ENCODE results near the gene ASCC3.

ASCC3 gene

DNA sequence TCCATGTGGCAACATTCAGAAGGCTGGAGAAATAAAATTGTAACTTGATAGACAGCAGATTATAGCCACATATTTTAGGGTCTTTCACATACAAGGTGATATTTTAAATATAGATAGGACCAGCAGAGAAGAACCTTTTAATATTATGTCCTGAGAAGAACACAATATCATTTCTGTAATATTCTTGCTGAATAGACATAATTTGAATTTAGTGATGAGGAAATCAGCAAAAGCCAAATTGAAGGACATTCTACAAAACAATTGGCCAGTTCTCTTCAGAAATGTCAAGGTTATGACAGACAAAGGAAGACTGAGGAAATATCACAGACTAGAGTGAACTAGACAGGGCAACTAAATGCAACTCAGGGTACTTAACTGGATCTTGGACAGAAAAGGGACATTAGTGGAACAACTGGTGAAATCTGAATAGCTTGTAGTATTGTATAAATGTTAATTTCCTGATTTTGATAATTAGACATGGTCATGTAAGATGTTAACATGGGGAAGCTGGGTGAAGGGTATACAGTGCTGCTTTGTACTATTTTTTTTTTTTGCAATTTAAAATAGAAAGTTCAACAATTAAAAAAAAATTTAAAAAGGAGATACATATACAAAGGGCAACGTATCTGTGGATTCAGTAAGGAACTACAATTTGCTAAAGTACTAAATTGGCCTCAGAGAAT, 281.9 kb downstream of the ASCC3 start:
- no peak for DNase-seq (ENCODE audit: low read depth in 3 of 3, low spot score in 1 of 3)

DNA sequence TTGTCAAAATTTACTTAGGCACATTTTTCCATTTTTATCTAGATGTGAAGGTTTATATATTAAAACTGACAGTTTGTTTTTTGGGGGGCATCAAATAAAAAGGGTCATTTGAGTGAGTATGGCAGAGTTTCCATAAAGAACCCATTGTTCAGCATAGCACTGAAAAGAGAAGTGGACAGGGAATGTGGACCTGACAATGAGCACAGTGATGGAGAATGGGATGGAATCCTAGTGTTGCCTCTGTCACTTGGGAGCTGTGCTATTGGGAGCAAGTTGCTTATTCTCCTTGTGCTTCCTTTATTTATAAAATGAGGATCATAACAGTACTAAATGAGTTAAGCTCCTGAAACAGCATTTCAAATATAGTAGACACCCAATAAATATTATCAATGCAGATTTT, 285.7 kb downstream of the ASCC3 start:
- no peak for DNase-seq (ENCODE audit: low read depth in 3 of 3, low spot score in 1 of 3)

DNA sequence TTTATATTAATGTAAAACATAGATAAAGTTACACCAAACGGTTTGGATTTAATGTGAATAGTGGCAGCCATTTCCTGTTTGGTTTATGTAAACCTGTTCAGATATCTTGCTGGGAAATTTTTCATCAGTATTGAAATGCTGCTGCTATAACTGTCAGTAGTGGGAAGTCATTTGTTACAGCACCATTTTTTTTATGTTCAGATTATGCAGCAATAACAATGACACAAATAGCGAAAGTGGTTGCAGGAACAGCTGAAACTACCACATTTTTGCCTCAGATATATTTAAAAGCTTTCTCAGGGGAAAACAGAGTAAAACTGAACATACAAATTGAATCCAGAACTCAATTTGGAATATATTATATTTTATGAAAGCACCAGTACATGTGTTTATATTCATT, 287.6 kb downstream of the ASCC3 start:
- DNase-seq (ENCODE audit: low read depth in 3 of 3, low spot score in 1 of 3) = no peak

DNA sequence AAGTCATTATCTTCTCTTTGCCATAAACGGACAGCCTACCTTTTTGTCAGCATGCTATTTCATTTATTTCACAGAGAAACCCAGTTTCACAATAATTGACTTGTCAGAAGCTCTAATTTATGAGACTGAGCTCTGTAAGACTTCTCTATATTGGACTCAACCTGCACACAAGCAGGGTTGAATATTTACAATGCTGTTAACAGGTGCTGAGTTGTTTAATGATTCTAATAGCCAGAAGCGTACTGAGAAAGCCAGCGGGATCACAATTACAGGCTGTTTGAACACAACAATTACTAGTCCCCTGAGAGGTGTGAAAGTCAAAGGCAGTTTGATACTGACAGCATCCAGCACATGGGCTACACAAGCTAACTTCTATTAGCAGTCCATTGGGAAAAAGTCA, 288.2 kb downstream of the ASCC3 start:
- DNase-seq (ENCODE audit: low read depth in 3 of 3, low spot score in 1 of 3) = no peak

DNA sequence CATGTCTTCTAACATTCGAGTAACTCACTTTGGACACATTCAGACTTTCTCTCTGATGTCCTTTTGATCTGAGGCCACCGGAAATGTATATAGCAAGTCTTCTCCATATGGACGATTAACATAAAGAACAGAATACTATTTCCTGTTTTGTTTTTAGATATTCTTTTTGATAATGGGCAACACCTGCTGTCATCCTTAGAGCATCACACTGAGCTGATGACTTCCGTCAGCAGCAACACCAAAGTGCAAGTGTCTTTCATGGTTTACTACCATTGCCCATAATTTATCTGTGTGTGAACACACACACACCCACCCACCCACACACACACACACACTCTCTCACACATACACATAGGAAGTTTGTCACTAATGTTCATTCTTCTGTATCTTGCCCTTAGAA, 303.7 kb downstream of the ASCC3 start:
- no peak for DNase-seq (ENCODE audit: low read depth in 3 of 3, low spot score in 1 of 3)

DNA sequence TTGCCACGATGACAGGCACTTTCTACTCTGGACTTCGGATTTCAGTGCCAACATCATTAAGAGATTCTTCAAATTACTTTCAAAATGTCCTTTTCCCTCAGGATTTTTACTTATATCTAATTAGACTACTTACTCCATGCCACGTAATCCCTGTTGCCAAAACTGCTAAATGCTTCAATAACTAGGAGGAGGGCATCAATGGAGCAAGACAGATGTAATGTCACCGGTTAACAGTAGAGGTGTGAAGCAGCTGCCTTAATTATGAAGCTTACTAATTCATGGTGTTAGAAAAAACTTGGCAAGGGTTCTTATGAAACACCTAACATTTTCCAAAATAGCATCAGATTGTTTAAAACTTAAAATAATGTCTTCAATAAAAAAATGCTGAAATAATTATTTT, 305.2 kb downstream of the ASCC3 start:
- DNase-seq (ENCODE audit: low read depth in 3 of 3, low spot score in 1 of 3) = no peak

DNA sequence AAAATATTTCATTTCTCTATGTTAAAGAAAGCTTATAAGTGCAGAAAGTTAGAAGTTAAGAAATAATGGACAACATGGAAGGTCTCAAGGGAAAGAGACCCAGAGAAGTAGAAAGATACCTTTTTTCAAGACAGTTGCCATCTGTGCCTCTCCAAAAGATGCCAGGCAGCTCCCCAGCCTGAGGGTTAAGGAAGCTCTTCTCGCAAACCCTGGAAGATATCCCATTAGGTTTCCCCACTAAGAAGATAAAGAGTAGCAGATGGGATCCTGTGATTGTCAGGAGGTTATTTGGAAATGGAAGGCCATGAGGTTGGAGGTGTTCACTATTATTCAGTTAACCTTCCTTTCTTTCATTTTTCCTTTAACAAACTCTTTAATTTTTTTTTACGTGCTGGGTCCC, 306.3 kb downstream of the ASCC3 start:
- no peak for DNase-seq (ENCODE audit: low read depth in 3 of 3, low spot score in 1 of 3)

DNA sequence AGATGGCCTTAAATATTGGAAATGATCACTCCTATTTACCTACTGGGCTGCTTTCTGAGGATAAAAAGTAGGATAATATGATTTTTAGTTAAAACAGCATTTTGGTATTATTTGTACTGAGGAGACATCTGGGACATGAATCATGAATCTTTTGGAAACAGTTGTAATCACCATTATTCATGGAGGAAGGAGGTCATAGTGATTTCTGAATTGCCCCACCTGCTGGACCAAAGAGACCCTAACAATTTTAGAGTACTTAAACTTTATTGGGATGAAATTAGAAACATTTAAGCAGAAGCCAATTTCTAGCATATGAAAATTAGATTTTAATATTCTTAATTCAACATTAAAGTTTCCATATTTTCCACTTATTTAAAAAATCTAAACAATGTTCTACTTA, 308.0 kb downstream of the ASCC3 start:
- no peak for DNase-seq (ENCODE audit: low read depth in 3 of 3, low spot score in 1 of 3)

DNA sequence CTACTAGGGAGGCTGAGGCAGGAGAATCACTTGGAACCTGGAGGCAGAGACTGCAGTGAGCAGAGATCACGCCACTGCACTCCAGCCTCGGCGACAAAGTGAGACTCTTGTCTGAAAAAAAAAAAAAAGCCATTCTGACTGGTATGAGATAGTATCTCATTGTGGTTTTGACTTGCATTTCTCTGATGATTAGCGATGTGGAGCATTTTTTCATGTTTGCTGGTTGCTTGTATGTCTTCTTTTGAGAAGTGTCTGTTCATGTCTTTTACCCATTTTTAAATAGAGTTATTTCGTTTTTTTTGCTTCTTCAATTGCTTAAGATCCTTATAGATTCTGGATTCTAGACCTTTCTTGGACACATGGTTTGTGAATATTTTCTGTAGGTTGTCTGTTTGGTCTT, 312.9 kb downstream of the ASCC3 start:
- no peak for DNase-seq (ENCODE audit: low read depth in 3 of 3, low spot score in 1 of 3)

DNA sequence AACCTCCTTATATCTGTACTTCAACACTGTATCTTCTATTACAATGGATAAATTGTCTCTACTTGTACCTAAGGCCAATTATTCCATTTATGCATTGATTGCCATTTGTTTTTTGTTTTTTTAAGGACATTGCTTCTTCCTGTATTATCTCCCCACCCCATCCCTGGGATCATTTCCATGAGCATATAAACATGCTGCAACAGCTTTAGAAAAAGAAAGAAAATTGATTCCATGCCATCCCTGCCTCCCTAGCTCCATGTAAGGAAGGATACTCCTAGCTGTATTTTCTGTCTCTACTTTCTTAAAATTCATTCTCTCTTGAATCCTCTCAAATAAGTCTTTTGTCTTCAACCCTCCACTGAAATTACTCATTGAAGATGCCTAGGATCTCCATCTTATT, 314.6 kb downstream of the ASCC3 start:
- DNase-seq (ENCODE audit: low read depth in 3 of 3, low spot score in 1 of 3) = no peak

DNA sequence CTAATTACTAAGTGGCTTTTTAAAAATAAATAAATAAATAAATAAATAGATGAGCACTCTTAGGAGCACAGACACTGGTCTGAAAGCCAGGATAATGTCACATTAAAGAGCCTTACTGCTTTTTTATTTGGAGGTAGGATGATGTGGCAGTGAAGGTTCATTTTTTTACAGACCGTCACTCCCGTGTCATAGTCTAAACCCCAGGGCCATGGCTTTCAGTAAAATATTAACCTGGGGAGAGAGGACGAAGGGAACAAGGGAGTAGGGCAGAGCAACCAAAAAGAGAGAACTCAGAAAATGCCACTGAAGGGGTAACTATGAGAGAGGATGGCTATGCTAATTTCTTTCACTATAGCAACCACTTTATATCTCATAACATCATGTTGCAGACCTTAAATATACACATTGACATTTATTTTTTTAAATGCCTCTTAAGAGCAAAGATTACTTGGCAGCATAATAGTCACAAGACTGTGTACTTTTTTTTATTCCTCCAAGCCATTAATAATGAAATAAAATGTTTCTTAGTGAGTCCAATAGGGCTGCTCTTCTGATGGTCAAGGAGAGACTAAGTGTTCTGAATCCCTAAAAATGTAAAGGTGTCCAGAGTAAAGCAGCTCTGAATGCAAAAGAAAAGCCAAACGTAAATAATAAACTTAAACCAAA, 315.6 kb downstream of the ASCC3 start:
- no peak for DNase-seq (ENCODE audit: low read depth in 3 of 3, low spot score in 1 of 3)

DNA sequence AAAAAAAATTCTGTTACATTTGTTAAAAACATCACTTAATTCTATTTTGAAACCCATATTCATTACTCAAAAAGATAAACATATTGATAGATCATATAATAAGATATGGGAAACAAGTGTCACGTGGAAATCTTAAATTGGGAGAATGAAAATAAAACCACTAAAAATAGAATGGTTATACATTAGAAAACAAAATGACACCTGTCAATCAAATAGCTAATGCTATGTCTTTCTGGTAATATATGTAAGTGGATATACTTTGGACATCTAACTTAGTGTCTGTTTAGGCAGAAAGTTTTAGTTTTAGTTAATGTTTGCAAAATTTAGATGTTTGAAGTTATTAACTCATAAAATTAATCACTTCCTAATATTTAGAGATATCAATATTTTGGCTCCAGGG, 321.3 kb downstream of the ASCC3 start:
- DNase-seq (ENCODE audit: low read depth in 3 of 3, low spot score in 1 of 3) = no peak

DNA sequence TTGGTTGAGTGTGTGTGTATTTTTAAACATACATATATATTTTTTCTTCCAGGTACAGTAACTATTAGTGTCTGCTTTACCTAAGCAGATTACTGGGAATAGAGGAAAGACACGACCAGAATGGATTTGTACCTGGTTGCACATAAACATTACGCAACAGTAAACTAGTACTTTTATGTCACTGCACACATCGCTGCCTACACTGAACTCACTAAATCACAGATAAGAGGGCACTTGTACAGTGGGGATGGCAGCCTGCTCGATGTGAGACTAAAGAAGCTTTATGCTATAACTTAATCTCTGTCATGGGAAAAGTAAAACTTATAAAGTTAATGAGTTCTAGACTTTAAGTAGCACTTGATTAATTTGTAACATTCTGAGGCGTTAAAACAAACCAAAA, 326.9 kb downstream of the ASCC3 start:
- no peak for DNase-seq (ENCODE audit: low read depth in 3 of 3, low spot score in 1 of 3)

DNA sequence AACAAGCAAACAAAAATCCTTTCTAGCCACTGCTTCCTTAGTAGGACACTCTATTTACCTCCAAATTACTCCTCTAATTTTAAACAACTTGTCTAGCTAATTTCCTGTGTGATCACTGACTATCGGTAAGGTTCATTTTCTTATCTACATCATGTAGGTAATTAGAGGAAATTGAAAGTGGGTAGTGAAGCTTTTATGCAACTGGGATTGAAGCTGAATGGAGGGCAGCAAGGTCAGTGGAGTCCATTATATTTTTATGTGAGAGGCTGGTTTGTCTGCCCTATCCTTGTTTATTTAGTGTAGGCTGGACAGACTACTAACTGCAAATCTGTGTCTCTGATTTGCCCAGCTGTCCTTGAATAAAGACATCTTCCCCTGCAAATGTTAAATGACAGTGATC, 327.9 kb downstream of the ASCC3 start:
- no peak for DNase-seq (ENCODE audit: low read depth in 3 of 3, low spot score in 1 of 3)

DNA sequence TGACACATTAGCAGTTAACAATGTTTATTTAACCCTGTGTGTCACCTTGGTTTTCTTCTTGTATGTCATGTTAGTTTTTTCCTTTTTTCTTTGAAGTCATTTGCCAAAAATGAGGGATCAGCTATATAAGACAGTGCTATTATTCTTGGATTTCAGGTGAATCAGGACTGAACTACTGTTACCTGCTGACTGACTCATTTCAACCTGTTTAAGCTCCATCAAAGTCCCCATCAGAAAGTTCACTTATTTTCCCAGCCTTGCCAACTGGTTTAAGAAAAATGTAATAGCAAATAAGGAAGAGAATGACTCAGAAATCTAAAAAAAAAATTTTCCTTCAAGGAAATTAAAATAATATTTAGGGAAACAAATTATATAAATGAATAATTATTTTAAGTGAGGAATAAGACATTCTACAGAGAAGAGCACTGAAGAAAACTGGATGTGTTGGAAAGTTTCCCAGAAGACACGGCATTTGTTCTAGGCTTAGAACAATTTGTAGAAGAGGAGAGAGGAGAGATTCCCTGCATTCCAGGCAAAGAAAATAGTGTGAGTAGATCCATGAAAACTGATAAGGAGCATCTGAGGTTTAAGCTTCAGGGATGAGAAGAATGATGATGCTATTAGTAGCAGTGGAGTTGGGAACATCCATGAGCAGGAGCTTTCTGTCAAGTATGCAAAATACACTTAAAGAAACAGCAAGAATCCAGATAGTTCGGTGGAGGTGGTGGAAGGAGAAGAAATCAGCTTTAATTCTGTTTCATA, 331.5 kb downstream of the ASCC3 start:
- no peak for DNase-seq (ENCODE audit: low read depth in 3 of 3, low spot score in 1 of 3)

DNA sequence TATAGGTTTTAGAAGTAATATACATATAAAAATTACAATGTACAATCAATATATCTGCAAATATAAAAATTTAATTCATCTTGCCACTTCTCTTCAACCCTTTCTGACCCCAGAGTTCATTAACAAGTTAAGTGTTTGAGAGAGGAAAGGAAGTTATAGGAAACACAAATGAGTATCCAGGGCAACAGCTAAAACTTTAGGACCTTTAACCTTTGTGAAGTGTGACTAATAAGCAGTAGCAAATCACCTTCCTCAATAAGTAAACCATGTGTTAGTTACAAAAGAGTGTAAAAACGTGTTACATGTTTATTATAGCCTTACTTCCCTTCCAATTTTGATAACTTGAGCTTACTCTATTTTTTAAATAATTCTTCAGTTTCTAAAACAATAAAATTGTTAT, 343.0 kb downstream of the ASCC3 start:
- DNase-seq (ENCODE audit: low read depth in 3 of 3, low spot score in 1 of 3) = no peak

DNA sequence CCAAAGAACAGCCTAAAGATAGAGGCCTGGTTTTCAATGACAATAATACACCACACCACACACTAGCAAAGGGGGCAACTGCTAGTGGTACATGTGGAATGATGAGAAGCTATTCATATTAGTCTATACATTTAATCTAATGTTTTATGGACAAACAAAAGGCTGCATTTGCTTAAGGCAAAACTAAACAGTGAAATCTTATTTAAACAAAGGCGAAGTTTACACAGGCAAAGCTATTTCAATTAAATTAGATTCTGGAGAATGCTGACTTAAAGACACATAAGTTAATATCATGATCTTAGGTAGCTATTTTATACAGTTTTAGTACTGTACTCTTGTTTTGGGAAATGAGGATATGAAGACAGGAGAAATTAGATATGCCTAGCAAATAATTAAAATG, 362.5 kb downstream of the ASCC3 start:
- DNase-seq (ENCODE audit: low read depth in 3 of 3, low spot score in 1 of 3) = no peak

DNA sequence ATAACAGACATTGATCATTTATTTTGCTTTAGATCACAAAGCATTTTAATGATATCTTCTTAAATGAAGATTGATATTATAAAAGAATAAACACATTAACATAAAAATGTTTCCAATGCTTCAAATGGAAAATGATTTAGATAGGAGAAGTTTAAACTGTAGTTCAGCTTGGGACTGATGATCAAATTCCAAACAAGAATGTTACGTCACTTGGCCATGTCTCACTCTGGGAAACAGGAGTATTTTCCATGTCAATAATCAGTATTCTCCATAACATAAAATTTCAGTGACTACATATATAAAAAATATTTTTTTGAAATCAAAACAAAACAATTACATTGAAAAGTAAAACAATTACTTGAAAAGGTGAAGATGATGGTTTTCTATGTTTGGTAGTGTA, 363.5 kb downstream of the ASCC3 start:
- DNase-seq (ENCODE audit: low read depth in 3 of 3, low spot score in 1 of 3) = no peak

DNA sequence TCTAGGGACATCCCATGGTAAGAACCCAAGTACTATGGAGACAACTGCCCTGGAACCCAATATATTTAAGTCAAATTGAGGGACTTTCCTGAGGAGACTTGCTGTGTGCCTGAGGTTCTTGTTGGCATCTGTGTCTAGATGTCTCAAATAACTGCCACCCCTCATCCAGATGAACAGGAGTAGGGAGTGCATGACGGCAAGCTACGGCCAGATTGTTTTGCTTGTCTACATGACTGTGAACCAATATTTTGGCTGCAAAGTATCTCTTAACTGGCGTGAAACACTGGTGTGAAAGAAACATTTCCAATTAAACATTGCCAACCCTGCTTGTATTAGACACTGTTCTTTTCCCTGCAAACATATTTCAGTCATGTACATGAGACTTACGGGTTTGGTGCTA, 364.0 kb downstream of the ASCC3 start:
- no peak for DNase-seq (ENCODE audit: low read depth in 3 of 3, low spot score in 1 of 3)

DNA sequence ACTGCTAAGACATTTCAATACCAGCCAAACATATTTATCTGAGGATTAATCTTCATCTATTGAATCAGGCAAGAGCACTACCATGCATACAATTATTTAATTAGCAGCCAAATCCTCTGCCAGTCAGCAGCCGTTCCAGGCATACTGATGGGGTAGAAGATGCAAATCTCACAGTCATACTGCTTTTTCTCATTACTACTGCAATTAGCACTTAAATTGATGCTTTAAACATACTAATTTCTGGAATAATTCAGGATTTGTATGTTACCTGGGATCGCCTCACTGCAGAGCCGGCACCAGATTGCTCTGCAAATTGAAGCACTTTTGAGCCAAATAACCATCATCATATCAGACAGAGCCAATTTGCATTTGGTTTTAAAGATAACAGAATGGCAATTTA, 366.5 kb downstream of the ASCC3 start:
- no peak for DNase-seq (ENCODE audit: low read depth in 3 of 3, low spot score in 1 of 3)

DNA sequence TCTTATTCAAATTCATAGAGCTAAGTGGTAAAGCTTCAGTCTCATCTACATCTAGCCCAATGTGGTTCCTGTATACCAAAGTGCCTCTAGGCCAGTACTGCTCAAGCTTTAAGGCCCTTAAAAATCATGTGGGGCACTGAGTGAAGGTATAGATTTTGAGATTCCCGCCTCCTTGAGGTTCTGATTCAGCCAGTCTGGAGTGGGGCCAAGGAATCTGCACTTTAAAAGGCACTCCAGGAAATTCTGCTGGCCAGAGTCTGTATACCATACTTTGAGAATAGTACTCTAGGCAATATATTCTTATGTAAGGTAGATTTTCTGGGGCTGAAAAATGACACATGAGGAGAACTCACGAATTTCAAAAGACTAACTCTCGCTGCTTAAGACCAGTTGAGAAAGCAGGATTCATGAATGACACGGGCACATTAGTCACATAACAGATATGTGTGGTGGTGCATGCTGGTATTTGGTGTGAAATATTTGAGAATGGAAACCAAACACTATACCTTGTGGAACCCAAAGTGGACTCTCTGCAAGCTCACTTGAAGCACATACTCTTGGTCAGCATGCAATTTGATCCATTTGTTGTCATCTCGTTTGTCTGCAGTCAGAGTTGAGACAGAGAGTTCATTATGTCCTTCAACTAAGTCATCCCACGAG, 368.8 kb downstream of the ASCC3 start:
- DNase-seq (ENCODE audit: low read depth in 3 of 3, low spot score in 1 of 3) = no peak

DNA sequence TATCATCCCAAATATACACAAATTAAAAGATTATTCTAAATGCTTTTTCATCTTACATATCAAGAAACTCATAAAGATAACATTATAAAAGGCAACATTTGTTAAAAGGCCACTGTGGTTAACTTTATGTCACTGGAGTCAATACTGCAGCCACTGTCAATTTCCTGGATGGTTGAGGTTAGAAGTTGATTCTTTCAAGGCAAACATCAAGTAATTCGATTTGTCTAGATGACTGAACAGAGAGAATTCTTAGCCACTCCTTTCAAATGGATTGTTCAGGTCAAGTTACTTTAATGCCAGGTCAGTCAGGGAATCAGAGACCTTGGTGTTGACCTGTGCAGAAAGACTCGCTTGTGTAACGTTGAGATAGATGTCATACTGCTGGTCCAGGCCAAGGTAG, 372.0 kb downstream of the ASCC3 start:
- no peak for DNase-seq (ENCODE audit: low read depth in 3 of 3, low spot score in 1 of 3)

All from stimulated activated CD4-positive, alpha-beta T cell treated with anti-CD3 and anti-CD28 coated beads, TNF-alpha, amount 100 ng/mL, for 1 hour (primary cell).